GM12801 (cell line): ENCODE data around the gene SAMMSON.

Source experiments
- CTCF ChIP-seq: IDR thresholded peaks from one replicate; pipeline ENCODE4 v1.5.1; 2011; ENCODE audit warnings: control low read depth; ENCODE audit not compliant: insufficient read length; ENCODE audit errors: extremely low read depth

SAMMSON gene

DNA sequence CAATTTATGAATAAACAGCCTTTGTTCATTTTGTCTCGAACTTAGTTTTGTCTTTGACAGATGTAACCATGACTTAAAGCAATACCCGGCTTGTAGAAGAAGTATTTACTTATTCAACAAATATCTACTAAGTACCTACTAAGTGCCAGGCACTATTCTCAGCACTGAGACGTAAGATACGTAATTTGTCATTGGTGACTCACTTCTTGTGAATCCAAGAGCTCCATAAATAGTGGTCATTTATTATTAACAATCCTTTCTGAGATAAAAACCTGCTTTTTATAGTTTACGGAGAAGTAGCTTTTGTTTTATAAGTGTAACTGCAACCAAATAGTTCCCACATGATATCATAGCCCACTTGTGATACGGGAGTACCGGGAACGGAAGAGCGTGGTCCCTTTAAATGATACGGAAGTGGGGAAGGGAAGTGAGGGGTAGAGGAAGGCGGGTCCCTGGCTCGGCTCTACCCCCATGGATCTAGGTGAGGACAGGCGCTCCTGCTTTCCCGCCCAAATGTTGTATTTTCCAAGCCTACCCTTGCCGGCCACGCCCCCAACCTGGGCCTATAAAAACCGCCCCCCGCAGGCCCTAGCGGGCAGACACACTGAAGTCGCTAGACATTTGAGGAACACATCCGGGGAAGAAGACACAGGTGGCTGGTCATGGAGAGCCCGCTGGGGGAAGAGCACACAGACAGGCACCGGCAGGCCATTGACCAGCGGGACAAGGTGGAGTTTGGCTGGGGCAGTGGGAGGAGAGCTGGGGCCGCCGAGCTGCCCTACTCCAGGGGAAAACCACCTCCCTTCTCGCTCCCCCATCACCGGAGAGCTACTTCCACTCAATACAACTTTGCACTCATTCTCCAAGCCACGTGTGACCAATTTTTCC, at the start of gene SAMMSON:
Gene SAMMSON (plus strand): TSS at position 594 of the 888 bp plus-strand sequence.
- TF ChIP-seq CTCF = no peak

- no peak for TF ChIP-seq CTCF
Measured at GRCh38 chr3:69951616-69952015, 47.9 kb upstream of the SAMMSON start.

GRCh38 chr3:69959581-69959980, 40.0 kb upstream of the SAMMSON start:
- TF ChIP-seq CTCF = no peak

- no peak for TF ChIP-seq CTCF
Measured at GRCh38 chr3:69961706-69962439, 37.7 kb upstream of the SAMMSON start.

- no peak for TF ChIP-seq CTCF
Measured at GRCh38 chr3:69963643-69964042, 35.9 kb upstream of the SAMMSON start.

- TF ChIP-seq CTCF = no peak
Measured at GRCh38 chr3:69967156-69967555, 32.4 kb upstream of the SAMMSON start.

GRCh38 chr3:69970827-69971226, 28.7 kb upstream of the SAMMSON start:
- TF ChIP-seq CTCF = no peak
